B cell (primary cell): Measurements from ENCODE around the gene NR1H3. TPM values are rescaled to one million over a fixed set of nuclear protein-coding genes. Genes with fewer than 3 reads are reported as not detected.
A peak's percentile ranks its signal among the peaks of the same experiment; 100 is the strongest.

ENCODE experiments used
- ATAC-seq: fragments of 200-7000 bp; cut with Tn5 transposase; one replicate; pipeline ENCODE4 v1.10.0; 2021; ENCODE audit warnings: low read depth, mild to moderate bottlenecking, moderate number of reproducible peaks, moderate library complexity
- CTCF ChIA-PET: fragments of 350-600 bp; sonication (Branson Sonifier 250); formaldehyde crosslinking; loops from one replicate; lab custom pipeline; 2021; ENCODE audit warnings: antibody characterized with exemption, inconsistent platforms; lab: Charles Lee
- POLR2A ChIA-PET: fragments of 350-600 bp; sonication (Branson Sonifier 250); formaldehyde crosslinking; loops from one replicate; lab custom pipeline; 2021; ENCODE audit warnings: antibody characterized with exemption; lab: Charles Lee
- DNase-seq: peaks from one replicate; pipeline ENCODE4 v3.0.0; 2013
- H2AFZ ChIP-seq: 2 replicates; pipeline ENCODE4 v1.6.1; 2012; ENCODE audit warnings: mild to moderate bottlenecking, low read depth, low read length; ENCODE audit not compliant: insufficient read depth, poor library complexity, severe bottlenecking
- H3K27ac ChIP-seq, 2 donors: 1 replicate in 1 of 2; 2 replicates in 1 of 2; pipeline ENCODE4 v1.5.1; 2012 to 2013; ENCODE audit warnings: low read length in 2 of 2, mild to moderate bottlenecking in 2 of 2, moderate library complexity in 1 of 2
- H3K27me3 ChIP-seq, 4 experiments: fragments of 200-600 bp in 1 of 4; sonication (generic) in 1 of 4; replicated peaks in 1 of 4; 1 replicate in 2 of 4; 2 replicates in 2 of 4; pipeline versions ENCODE4 v1.6.1 to v1.7.0; 2013 to 2016; ENCODE audit warnings: low read length in 3 of 4, mild to moderate bottlenecking in 2 of 4, mixed read lengths in 1 of 4, moderate library complexity in 1 of 4; ENCODE audit not compliant: insufficient read depth in 4 of 4, control insufficient read depth in 3 of 4; ENCODE audit errors: control extremely low read depth in 1 of 4
- H3K36me3 ChIP-seq, 2 experiments: replicated peaks in 1 of 2; 1 replicate in 1 of 2; 2 replicates in 1 of 2; pipeline versions ENCODE4 v1.6.1 to v1.7.1; 2013; ENCODE audit warnings: low read length in 1 of 2; ENCODE audit not compliant: insufficient read depth in 2 of 2, control insufficient read depth in 1 of 2; ENCODE audit errors: control extremely low read depth in 1 of 2, extremely low read depth in 1 of 2
- H3K4me1 ChIP-seq, 2 donors: fragments of 200-600 bp in 1 of 2; sonication (generic) in 1 of 2; 1 replicate in 1 of 2; 2 replicates in 1 of 2; pipeline versions ENCODE4 v1.5.1 to v1.6.1; 2013 to 2017; ENCODE audit warnings: low read length in 2 of 2; ENCODE audit not compliant: control insufficient read depth in 2 of 2, insufficient read depth in 2 of 2
- H3K4me2 ChIP-seq: replicated peaks from 2 replicates; pipeline ENCODE3; 2012; ENCODE audit warnings: mild to moderate bottlenecking, low read depth, low read length; ENCODE audit not compliant: poor library complexity, severe bottlenecking
- H3K4me3 ChIP-seq, 5 experiments: fragments of 200-600 bp in 1 of 5; sonication (generic) in 1 of 5; 1 replicate in 3 of 5; 2 replicates in 2 of 5; pipeline versions ENCODE4 v1.5.1 to v1.7.0; 2011 to 2016; ENCODE audit warnings: low read length in 4 of 5, mild to moderate bottlenecking in 4 of 5, low read depth in 2 of 5, control low read depth in 1 of 5, moderate library complexity in 1 of 5; ENCODE audit not compliant: insufficient read depth in 1 of 5; ENCODE audit errors: control extremely low read depth in 1 of 5, extremely low read depth in 1 of 5
- H3K79me2 ChIP-seq: fragments of 200-600 bp; sonication (generic); one replicate; pipeline ENCODE4 v1.6.0; 2016; ENCODE audit warnings: low read length; ENCODE audit not compliant: control insufficient read depth, insufficient read depth
- H3K9ac ChIP-seq: fragments of 200-600 bp; sonication (generic); 2 replicates; pipeline ENCODE4 v1.6.1; 2017; ENCODE audit warnings: mild to moderate bottlenecking, low read length, moderate library complexity
- H3K9me3 ChIP-seq, 3 donors: one replicate each; pipeline versions ENCODE4 v1.6.1 to v1.7.1; 2013; ENCODE audit warnings: low read length in 2 of 3; ENCODE audit not compliant: control insufficient read depth in 2 of 3, insufficient read depth in 1 of 3; ENCODE audit errors: control extremely low read depth in 1 of 3
- H4K20me1 ChIP-seq: 2 replicates; pipeline ENCODE4 v1.6.0; 2012; ENCODE audit warnings: mild to moderate bottlenecking, low read length; ENCODE audit not compliant: insufficient read depth, control insufficient read depth, poor library complexity, severe bottlenecking
- H3K27ac Mint-ChIP-seq: one replicate; pipeline ENCODE4 v1.8.0; 2021; ENCODE audit warnings: mixed read lengths
- H3K27me3 Mint-ChIP-seq: one replicate; pipeline ENCODE4 v1.8.0; 2021; ENCODE audit warnings: mixed read lengths
- H3K4me1 Mint-ChIP-seq: one replicate; pipeline ENCODE4 v1.8.0; 2021; ENCODE audit warnings: mixed read lengths
- H3K4me3 Mint-ChIP-seq: one replicate; pipeline ENCODE4 v1.8.0; 2021; ENCODE audit warnings: mixed read lengths
- H3K9me3 Mint-ChIP-seq: one replicate; pipeline ENCODE4 v1.8.0; 2022; ENCODE audit warnings: mixed read lengths; ENCODE audit not compliant: insufficient read depth
- CTCF ChIP-seq: fragments of 200-600 bp; IDR thresholded peaks from one replicate; pipeline ENCODE4 v1.8.0; 2022; ENCODE audit warnings: antibody characterized with exemption, mild to moderate bottlenecking
- EZH2 ChIP-seq: IDR thresholded peaks from 2 replicates; pipeline ENCODE4 v1.6.1; 2012; ENCODE audit warnings: borderline replicate concordance, low read depth, mild to moderate bottlenecking, moderate library complexity, low read length; ENCODE audit not compliant: insufficient read depth, poor library complexity, severe bottlenecking
- WGBS: methylation state at CpG from one replicate; pipeline ENCODE4 v1.1.5; 2013; ENCODE audit warnings: missing lambda C conversion rate; ENCODE audit not compliant: insufficient coverage; 5-methylcytosine and 5-hydroxymethylcytosine counted together
- intact Hi-C: fragments of 100-400 bp; cut with micrococcal nuclease; formaldehyde crosslinking; loops from one replicate; pipeline ENCODE4 v1.10.0; 2022
- polyA plus RNA-seq: library from polyadenylated mRNA; depleted of rRNA; stranded (reverse); fragments of >200 nt; gene quantifications from 2 replicates; pipeline ENCODE4 v1.2.3, GENCODE V29; 2012
- total RNA-seq, 2 donors: library from RNA; stranded (reverse); fragments of 120-200 nt in 1 of 2; gene quantifications; 1 replicate in 1 of 2; 2 replicates in 1 of 2; pipeline versions ENCODE4 v1.2.3 to v1.2.4, GENCODE V29; 2013 to 2022

The NR1H3 gene
- total and polyA plus RNA-seq, 2 donors (not counting 1 experiment from before 2014, with no cell fraction given): 8.4 to 9.6 TPM

- 52% methylated on average over 5 of the region's 6 CpGs for WGBS
- ChIA-PET POLR2A (interaction anchor here (0.9 to 1.9 kb wide), 2 partner anchors 19 to 53 kb away, joined by 3 to 8 read pairs; partner anchors contain the start of genes ACP2 and DDB2), CTCF (interaction anchor here (0.6 kb wide), 1 partner anchor 9 kb away, joined by 3 read pairs; no protein-coding TSS in a partner anchor)
- H2AFZ ChIP-seq: no peak overlapping the region
- peaks cover 26% of the 10 kb centered on the region for H3K79me2 ChIP-seq
- Mint-ChIP-seq H3K4me3 (peak overlapping the region; percentile 89), H3K4me1 (peaks cover 47% of the 10 kb centered on the region), H3K27ac (peak overlapping the region; percentile 94), H3K27me3 (no peaks in the 10 kb centered on the region), H3K9me3 (no peaks in the 10 kb centered on the region)
- H4K20me1 ChIP-seq: peaks cover 24% of the 10 kb centered on the region
- H3K27me3 ChIP-seq: no peaks in the 10 kb centered on the region
- intact Hi-C loops: loop anchor here (2.0 to 5.0 kb wide), 3 partner anchors 111 to 421 kb away; partner anchors contain the start of genes CKAP5, KBTBD4, NDUFS3 and SPI1
- H3K4me1 ChIP-seq: peaks cover 44 to 45% of the 10 kb centered on the region in 2 donors
- ATAC-seq (no peak), DNase-seq (no peak)
- H3K9me3 ChIP-seq: no peaks in the 10 kb centered on the region
- no peak overlapping the region for H3K4me3 ChIP-seq
- no peaks in the 10 kb centered on the region for H3K36me3 ChIP-seq
- H3K27ac ChIP-seq: no peak overlapping the region
- TF ChIP-seq EZH2 (no peak), CTCF (no peak)
- no peak overlapping the region for H3K9ac ChIP-seq
- H3K4me2 ChIP-seq: no peak overlapping the region
Observed at GRCh38 chr11:47267876-47268275, 10.1 kb downstream of the NR1H3 start.

- CTCF ChIA-PET: interaction anchor here (0.6 kb wide), 1 partner anchor 9 kb away, joined by 3 read pairs; no protein-coding TSS in a partner anchor
- WGBS: 41% methylated on average over 13 of the region's 13 CpGs
- no peaks in the 10 kb centered on the region for H3K9me3 ChIP-seq
- POLR2A ChIA-PET: interaction anchor here (0.9 to 1.9 kb wide), 2 partner anchors 20 to 53 kb away, joined by 3 to 8 read pairs; partner anchors contain the start of genes ACP2 and DDB2
- no peaks in the 10 kb centered on the region for H3K9me3 Mint-ChIP-seq
- H3K27me3 Mint-ChIP-seq: no peaks in the 10 kb centered on the region
- peak overlapping the region; percentile 58 to 89 (median 84) for H3K4me3 ChIP-seq
- H2AFZ ChIP-seq: peak overlapping the region; percentile 96
- peak overlapping the region; percentile 94 for H3K4me2 ChIP-seq
- peaks cover 47 to 48% of the 10 kb centered on the region in 2 donors for H3K4me1 ChIP-seq
- H3K27ac Mint-ChIP-seq: peak overlapping the region; percentile 94
- TF ChIP-seq CTCF (no peak), EZH2 (no peak)
- peak overlapping the region; percentile 90 to 92 for H3K27ac ChIP-seq
- intact Hi-C loops: loop anchor here (1.0 to 5.0 kb wide), 10 partner anchors 20 to 568 kb away; partner anchors contain the start of genes ACP2, ARHGAP1, CKAP5 and DDB2
- peaks cover 27% of the 10 kb centered on the region for H4K20me1 ChIP-seq
- no peaks in the 10 kb centered on the region for H3K27me3 ChIP-seq
- peaks cover 0 to under 1% of the 10 kb centered on the region in 2 experiments for H3K36me3 ChIP-seq
- peaks cover 33% of the 10 kb centered on the region for H3K79me2 ChIP-seq
- ATAC-seq (no peak), DNase-seq (peak; percentile 21)
- peak overlapping the region; percentile 89 for H3K4me3 Mint-ChIP-seq
- peak overlapping the region; percentile 81 for H3K9ac ChIP-seq
- H3K4me1 Mint-ChIP-seq: peaks cover 51% of the 10 kb centered on the region
Observed at GRCh38 chr11:47268448-47269001, 10.7 kb downstream of the NR1H3 start.
